Prostate gland (tissue), 2 donors: ENCODE measurements around the gene HECW1.

Experiments
- POLR2A ChIP-seq: fragments of 450-650 bp; IDR thresholded peaks from one replicate; pipeline ENCODE4 v1.6.1; 2016; ENCODE audit warnings: antibody characterized with exemption, mild to moderate bottlenecking
- POLR2AphosphoS5 ChIP-seq: sonication (generic); formaldehyde crosslinking; IDR thresholded peaks from one replicate; pipeline ENCODE4 v1.6.1; 2017; ENCODE audit warnings: antibody characterized with exemption
- TF ChIP-seq, protein P1 (sequence below), 4 experiments: fragments of 200-600 bp in 2 of 4; fragments of 450-650 bp in 2 of 4; sonication (generic) in 2 of 4; IDR thresholded peaks; 1 replicate in 3 of 4; 2 replicates in 1 of 4; pipeline ENCODE4 v1.5.1; 2016 to 2019; ENCODE audit warnings: antibody characterized with exemption in 4 of 4, mild to moderate bottlenecking in 2 of 4, moderate library complexity in 2 of 4

DNA sequence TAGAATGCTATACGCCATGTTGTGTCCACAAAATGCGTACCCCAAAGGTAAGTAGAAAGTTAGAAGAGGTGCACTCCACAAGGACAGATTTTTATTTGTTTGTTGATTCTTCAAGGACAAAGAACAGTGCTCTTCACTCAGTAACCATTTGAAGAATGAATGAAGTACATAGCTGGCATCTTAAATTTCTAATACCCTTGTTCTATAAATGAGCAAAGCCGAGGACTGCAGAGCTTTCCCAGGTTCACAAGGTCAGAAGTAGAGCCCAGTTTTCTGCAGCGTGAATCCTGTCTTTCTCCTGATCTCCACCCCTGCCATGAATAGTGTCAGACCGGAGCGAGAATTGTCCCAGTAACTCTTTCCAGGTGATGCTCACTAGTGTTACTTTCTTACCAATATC lies 9.5 kb downstream of the HECW1 start:
- TF ChIP-seq, protein P1, sequence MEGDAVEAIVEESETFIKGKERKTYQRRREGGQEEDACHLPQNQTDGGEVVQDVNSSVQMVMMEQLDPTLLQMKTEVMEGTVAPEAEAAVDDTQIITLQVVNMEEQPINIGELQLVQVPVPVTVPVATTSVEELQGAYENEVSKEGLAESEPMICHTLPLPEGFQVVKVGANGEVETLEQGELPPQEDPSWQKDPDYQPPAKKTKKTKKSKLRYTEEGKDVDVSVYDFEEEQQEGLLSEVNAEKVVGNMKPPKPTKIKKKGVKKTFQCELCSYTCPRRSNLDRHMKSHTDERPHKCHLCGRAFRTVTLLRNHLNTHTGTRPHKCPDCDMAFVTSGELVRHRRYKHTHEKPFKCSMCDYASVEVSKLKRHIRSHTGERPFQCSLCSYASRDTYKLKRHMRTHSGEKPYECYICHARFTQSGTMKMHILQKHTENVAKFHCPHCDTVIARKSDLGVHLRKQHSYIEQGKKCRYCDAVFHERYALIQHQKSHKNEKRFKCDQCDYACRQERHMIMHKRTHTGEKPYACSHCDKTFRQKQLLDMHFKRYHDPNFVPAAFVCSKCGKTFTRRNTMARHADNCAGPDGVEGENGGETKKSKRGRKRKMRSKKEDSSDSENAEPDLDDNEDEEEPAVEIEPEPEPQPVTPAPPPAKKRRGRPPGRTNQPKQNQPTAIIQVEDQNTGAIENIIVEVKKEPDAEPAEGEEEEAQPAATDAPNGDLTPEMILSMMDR (IDR thresholded peaks at IDR 0.05) = no peak
- TF ChIP-seq POLR2A (no peak), POLR2AphosphoS5 (no peak)
